H1 (cell line): ENCODE data around the gene KCND3. TPM values are rescaled to one million over a fixed set of nuclear protein-coding genes. Genes with fewer than 3 reads are reported as not detected.

Experiments
- CTCF ChIA-PET: fragments of 300-600 bp; sonication (Branson Sonifier 250); formaldehyde crosslinking; loops from one replicate; lab custom pipeline; 2021; ENCODE audit not compliant: partially characterized antibody; lab: Charles Lee
- POLR2A ChIA-PET: fragments of 300-600 bp; sonication (Branson Sonifier 250); formaldehyde crosslinking; loops from one replicate; lab custom pipeline; 2021; ENCODE audit warnings: inconsistent platforms; ENCODE audit not compliant: partially characterized antibody; lab: Charles Lee
- DNase-seq, 2 experiments: peaks; one replicate each; pipeline versions ENCODE4 v3.0.0 to v3.0.0-alpha.2; 2010 to 2022; ENCODE audit warnings: low spot score in 2 of 2, low read depth in 1 of 2, mixed read lengths in 1 of 2
- FAIRE-seq: peaks from 2 replicates; lab custom pipeline; 2011; peaks lifted over from hg19 to GRCh38; lab: Jason Lieb, UNC
- H2AFZ ChIP-seq: 2 replicates; pipeline ENCODE4 v1.8.1; 2012; ENCODE audit warnings: low read length, inconsistent platforms
- H2AK5ac ChIP-seq: 2 replicates; pipeline ENCODE4 v1.6.1; 2013; ENCODE audit warnings: low read depth, low read length
- H2BK120ac ChIP-seq: replicated peaks from 2 replicates; pipeline ENCODE3; 2013; ENCODE audit warnings: low read depth, low read length, inconsistent platforms
- H2BK12ac ChIP-seq: 2 replicates; pipeline ENCODE4 v1.6.1; 2013; ENCODE audit warnings: low read depth, low read length
- H2BK15ac ChIP-seq: 2 replicates; pipeline ENCODE4 v1.6.1; 2013; ENCODE audit warnings: low read length
- H2BK20ac ChIP-seq: 2 replicates; pipeline ENCODE4 v1.6.1; 2013; ENCODE audit warnings: low read length
- H2BK5ac ChIP-seq: 2 replicates; pipeline ENCODE4 v1.6.1; 2013; ENCODE audit warnings: low read depth, low read length
- H3K14ac ChIP-seq: 2 replicates; pipeline ENCODE4 v1.6.1; 2013; ENCODE audit warnings: inconsistent platforms; ENCODE audit not compliant: insufficient read length
- H3K18ac ChIP-seq: 2 replicates; pipeline ENCODE4 v1.6.1; 2013; ENCODE audit warnings: low read length; ENCODE audit errors: extremely low read depth
- H3K23ac ChIP-seq: 2 replicates; pipeline ENCODE4 v1.6.1; 2013; ENCODE audit warnings: inconsistent platforms; ENCODE audit not compliant: insufficient read length
- H3K23me2 ChIP-seq: 2 replicates; pipeline ENCODE4 v1.6.1; 2013; ENCODE audit warnings: low read depth, low read length
- H3K27ac ChIP-seq: 2 replicates; pipeline ENCODE4 v1.6.1; 2011; ENCODE audit warnings: low read depth, low read length, inconsistent platforms
- H3K27me3 ChIP-seq, 4 experiments: replicated peaks in 1 of 4; 1 replicate in 1 of 4; 2 replicates in 3 of 4; pipeline versions ENCODE4 v1.6.1 to v1.8.1; 2011 to 2013; ENCODE audit warnings: low read length in 3 of 4, mild to moderate bottlenecking in 3 of 4, inconsistent platforms in 2 of 4, mixed read lengths in 2 of 4, moderate library complexity in 1 of 4; ENCODE audit not compliant: control insufficient read depth in 3 of 4, insufficient read depth in 3 of 4; ENCODE audit errors: extremely low read depth in 1 of 4
- H3K36me3 ChIP-seq, 4 experiments: 2 replicates each; pipeline versions ENCODE4 v1.6.1 to v1.8.1; 2011 to 2013; ENCODE audit warnings: mild to moderate bottlenecking in 4 of 4, low read length in 3 of 4, moderate library complexity in 2 of 4, control low read depth in 1 of 4, inconsistent platforms in 1 of 4; ENCODE audit not compliant: insufficient read depth in 4 of 4, control insufficient read depth in 2 of 4
- H3K4ac ChIP-seq: replicated peaks from 2 replicates; pipeline ENCODE3; 2013; ENCODE audit warnings: low read length, low read depth, mixed read lengths, inconsistent platforms; ENCODE audit not compliant: insufficient read length
- H3K4me1 ChIP-seq, 4 experiments: replicated peaks in 1 of 4; 1 replicate in 1 of 4; 2 replicates in 3 of 4; pipeline versions ENCODE4 v1.6.1 to v1.8.1; 2011 to 2013; ENCODE audit warnings: low read length in 3 of 4, inconsistent platforms in 2 of 4, mixed read lengths in 1 of 4; ENCODE audit not compliant: insufficient read depth in 4 of 4, control insufficient read depth in 3 of 4
- H3K4me2 ChIP-seq, 2 experiments: 2 replicates each; pipeline versions ENCODE4 v1.6.1 to v1.8.1; 2011 to 2013; ENCODE audit warnings: low read depth in 2 of 2, low read length in 2 of 2, control low read depth in 1 of 2, inconsistent platforms in 1 of 2, mild to moderate bottlenecking in 1 of 2; ENCODE audit not compliant: insufficient read depth in 1 of 2
- H3K4me3 ChIP-seq, 4 experiments: fragments of 200-600, 300-600 bp in 1 of 4; sonication (generic), shearing (Covaris generic), sonication (Bioruptor Twin) in 1 of 4; 2 replicates each; pipeline versions ENCODE4 v1.5.1 to v1.8.1; 2011 to 2016; ENCODE audit warnings: low read length in 4 of 4, low read depth in 3 of 4, control low read depth in 2 of 4, inconsistent platforms in 2 of 4, mild to moderate bottlenecking in 2 of 4, mixed read lengths in 1 of 4, moderate library complexity in 1 of 4; ENCODE audit not compliant: insufficient read depth in 2 of 4; ENCODE audit errors: extremely low read depth in 1 of 4
- H3K56ac ChIP-seq: replicated peaks from 2 replicates; pipeline ENCODE3; 2013; ENCODE audit warnings: low read depth, mild to moderate bottlenecking, mixed read lengths, low read length, inconsistent platforms; ENCODE audit not compliant: insufficient read length
- H3K79me1 ChIP-seq: 2 replicates; pipeline ENCODE4 v1.6.1; 2013; ENCODE audit warnings: low read depth, low read length, control low read depth
- H3K79me2 ChIP-seq, 2 experiments: 2 replicates each; pipeline versions ENCODE4 v1.6.1 to v1.8.1; 2012 to 2013; ENCODE audit warnings: low read length in 2 of 2, mild to moderate bottlenecking in 2 of 2, inconsistent platforms in 1 of 2; ENCODE audit not compliant: insufficient read depth in 2 of 2, control insufficient read depth in 1 of 2
- H3K9ac ChIP-seq, 4 experiments: replicated peaks in 1 of 4; 1 replicate in 1 of 4; 2 replicates in 3 of 4; pipeline versions ENCODE4 v1.6.1 to v1.8.1; 2011 to 2013; ENCODE audit warnings: low read depth in 3 of 4, low read length in 3 of 4, control low read depth in 2 of 4, mild to moderate bottlenecking in 2 of 4, moderate library complexity in 2 of 4, inconsistent platforms in 1 of 4; ENCODE audit errors: extremely low read depth in 1 of 4
- H3K9me3 ChIP-seq, 2 experiments: 2 replicates each; pipeline versions ENCODE4 v1.6.1 to v1.8.1; 2012 to 2013; ENCODE audit warnings: mild to moderate bottlenecking in 2 of 2, moderate library complexity in 2 of 2, control low read depth in 1 of 2, inconsistent platforms in 1 of 2, low read depth in 1 of 2, low read length in 1 of 2, mixed read lengths in 1 of 2; ENCODE audit not compliant: insufficient read depth in 2 of 2
- H4K20me1 ChIP-seq, 2 experiments: replicated peaks in 1 of 2; 2 replicates each; pipeline versions ENCODE3 to v1.8.1; 2011 to 2013; ENCODE audit warnings: inconsistent platforms in 2 of 2, low read length in 2 of 2, mild to moderate bottlenecking in 1 of 2; ENCODE audit not compliant: insufficient read depth in 2 of 2, control insufficient read depth in 1 of 2
- H4K5ac ChIP-seq: 2 replicates; pipeline ENCODE4 v1.6.1; 2013; ENCODE audit warnings: low read length, low read depth, mixed read lengths, inconsistent platforms; ENCODE audit not compliant: insufficient read length
- H4K8ac ChIP-seq: 2 replicates; pipeline ENCODE4 v1.8.0; 2013; ENCODE audit warnings: mild to moderate bottlenecking, moderate library complexity, low read length, inconsistent platforms; ENCODE audit not compliant: insufficient read depth; ENCODE audit errors: extremely low read depth
- H4K91ac ChIP-seq: replicated peaks from 2 replicates; pipeline ENCODE3; 2013; ENCODE audit warnings: low read length, mixed read lengths, inconsistent platforms; ENCODE audit not compliant: insufficient read length
- CEBPB ChIP-seq: IDR thresholded peaks from 2 replicates; pipeline ENCODE4 v1.6.1; 2012; ENCODE audit warnings: low read depth, low read length
- CREB1 ChIP-seq: IDR thresholded peaks from 2 replicates; pipeline ENCODE4 v1.6.1; 2012; ENCODE audit warnings: inconsistent platforms
- EGR1 ChIP-seq: IDR thresholded peaks from 2 replicates; pipeline ENCODE4 v1.6.1; 2011; ENCODE audit warnings: low read depth, low read length, borderline replicate concordance
- HDAC6 ChIP-seq: IDR thresholded peaks from one replicate; pipeline ENCODE4 v1.7.1; 2012; ENCODE audit warnings: low read depth, mild to moderate bottlenecking, inconsistent platforms, low read length, moderate library complexity
- JUND ChIP-seq: IDR thresholded peaks from 2 replicates; pipeline ENCODE4 v1.6.1; 2011; ENCODE audit warnings: mild to moderate bottlenecking, improper control_type of control experiment, low read length
- KDM5A ChIP-seq: fragments of 200-600 bp; IDR thresholded peaks from 2 replicates; pipeline ENCODE4 v1.7.1; 2012; ENCODE audit warnings: mild to moderate bottlenecking, low read length, inconsistent platforms, mixed read lengths
- RAD21 ChIP-seq, 2 experiments: IDR thresholded peaks in 1 of 2; conservative IDR thresholded peaks in 1 of 2; 2 replicates each; pipeline ENCODE4 v1.6.1; 2011; ENCODE audit warnings: low read depth in 2 of 2, low read length in 2 of 2, improper control_type of control experiment in 1 of 2, inconsistent platforms in 1 of 2, mild to moderate bottlenecking in 1 of 2, moderate library complexity in 1 of 2
- TBP ChIP-seq: IDR thresholded peaks from 2 replicates; pipeline ENCODE4 v1.6.1; 2011; ENCODE audit warnings: low read depth, low read length, improper control_type of control experiment
- WGBS, 2 experiments: shearing (Covaris generic) in 1 of 2; methylation state at CpG; one replicate each; pipeline versions ENCODE4 v1.1.6 to v1.1.7; 2013 to 2015; ENCODE audit warnings: low lambda C conversion rate in 2 of 2, mixed read lengths in 2 of 2, inconsistent platforms in 1 of 2, low coverage in 1 of 2, missing lambda C conversion rate in 1 of 2; ENCODE audit not compliant: insufficient replicate concordance in 2 of 2, insufficient coverage in 1 of 2, insufficient read length in 1 of 2; ENCODE audit errors: extremely low coverage in 1 of 2, missing lambda C conversion rate in 1 of 2; 5-methylcytosine and 5-hydroxymethylcytosine counted together
- polyA plus RNA-seq, 7 experiments: library from polyadenylated mRNA; depleted of rRNA in 3 of 7; stranded (reverse) in 5 of 7; unstranded in 2 of 7; fragments of >200 nt in 5 of 7; fragments of 200-250 nt in 2 of 7; gene quantifications; 1 replicate in 5 of 7; 2 replicates in 1 of 7; 4 replicates in 1 of 7; pipeline versions ENCODE4 v1.2.1 to v1.2.3, GENCODE V29; 2011 to 2013; ENCODE audit warnings: missing spikeins in 2 of 7, mixed read lengths in 2 of 7
- total RNA-seq: library from RNA; stranded (reverse); fragmentation: NEBNext Ultra II Directional; extraction: Animal tissue kit (Norgen Biotek cat#: 25700); gene quantifications from 2 replicates; pipeline ENCODE4 v1.2.1, GENCODE V29; 2021

Gene KCND3
- total and polyA plus RNA-seq, 2 of the 8 experiments (the other 6 are each of a cell fraction or from before 2014, with no cell fraction given), result 0.14 to 0.48 TPM

- no peak overlapping the region for H2AFZ ChIP-seq
- H3K4ac ChIP-seq, result no peak overlapping the region
- H3K18ac ChIP-seq, result no peak overlapping the region
- no peaks in the 10 kb centered on the region for H3K23me2 ChIP-seq
- no peak overlapping the region for H3K4me2 ChIP-seq
- no peak overlapping the region for H4K91ac ChIP-seq
- H3K36me3 ChIP-seq, result no peaks in the 10 kb centered on the region
- no peak overlapping the region for H2BK20ac ChIP-seq
- DNase-seq, result no peak
- H3K9me3 ChIP-seq, result peaks cover 5 to 7% of the 10 kb centered on the region in 2 experiments; a peak in 1 of 4 replicates
- WGBS, 2 experiments, result 89% methylated on average over 9 of the region's 9 CpGs; no CpG with 5 or more reads in 1 of the 2 experiments
- H2BK5ac ChIP-seq, result no peak overlapping the region
- H4K8ac ChIP-seq, result no peak overlapping the region; the same call in 1 of the 2 replicates
- no peaks in the 10 kb centered on the region; a peak in 2 of 7 replicates for H3K27me3 ChIP-seq
- POLR2A ChIA-PET, result no interaction called here
- no peak for FAIRE-seq
- no peak overlapping the region for H3K56ac ChIP-seq
- H3K4me3 ChIP-seq, result no peak overlapping the region
- no peak overlapping the region for H3K27ac ChIP-seq
- no peak overlapping the region for H3K14ac ChIP-seq
- no peak overlapping the region for H2BK120ac ChIP-seq
- no peaks in the 10 kb centered on the region for H3K79me1 ChIP-seq
- H2AK5ac ChIP-seq, result no peak overlapping the region
- CTCF ChIA-PET, result interaction anchor here (1.0 kb wide), 1 partner anchor 10 kb away, joined by 3 read pairs; no protein-coding TSS in a partner anchor
- peaks cover 0 to 3% of the 10 kb centered on the region in 2 experiments for H4K20me1 ChIP-seq
- H3K4me1 ChIP-seq, result peaks cover 0 to 2% (median 0%) of the 10 kb centered on the region in 4 experiments; a peak in 1 of 7 replicates
- H3K9ac ChIP-seq, result no peak overlapping the region
- no peak overlapping the region for H4K5ac ChIP-seq
- H2BK15ac ChIP-seq, result no peak overlapping the region
- TF ChIP-seq HDAC6 (no peak), EGR1 (no peak), TBP (no peak), JUND (no peak), CEBPB (no peak), RAD21 (IDR thresholded peaks at IDR 0.05 in 1 of 2, conservative IDR thresholded peaks at IDR 0.05 in 1 of 2; ENCODE audit: low read depth in 2 of 2, low read length in 2 of 2) (no peak), CREB1 (no peak), KDM5A (no peak)
- H2BK12ac ChIP-seq, result no peak overlapping the region
- H3K23ac ChIP-seq, result no peak overlapping the region
- no peaks in the 10 kb centered on the region for H3K79me2 ChIP-seq
These were observed 12.1 kb downstream of the KCND3 start for GRCh38 chr1:111977378-111977777.
